Stomach (tissue), 9 donors: ENCODE data around the gene PROZ. TPM values are rescaled to one million over a fixed set of nuclear protein-coding genes. Genes with fewer than 3 reads are reported as not detected.

ENCODE experiments used
- DNase-seq, 2 donors: peaks; one replicate each; pipeline versions ENCODE4 v3.0.0 to v3.0.0-alpha.2; 2013 to 2019
- H3K27ac ChIP-seq, 5 donors: fragments of 200-600 bp in 4 of 5; sonication (generic) in 4 of 5; one replicate each; pipeline ENCODE4 v1.5.1; 2013 to 2019; ENCODE audit warnings: mild to moderate bottlenecking in 1 of 5, moderate library complexity in 1 of 5
- H3K27me3 ChIP-seq, 3 donors: fragments of 200-600 bp; sonication (generic); one replicate each; pipeline ENCODE4 v1.5.1; 2017 to 2019; ENCODE audit warnings: mixed run types in 1 of 3
- H3K36me3 ChIP-seq, 4 donors: fragments of 200-600 bp; sonication (generic); 1 replicate in 3 of 4; 2 replicates in 1 of 4; pipeline ENCODE4 v1.5.1; 2016 to 2019
- H3K4me1 ChIP-seq, 4 donors: fragments of 200-600 bp; sonication (generic); one replicate each; pipeline ENCODE4 v1.5.1; 2016 to 2019
- H3K4me3 ChIP-seq, 4 donors: fragments of 200-600 bp; sonication (generic) in 3 of 4; one replicate each; pipeline ENCODE4 v1.5.1; 2016 to 2019; ENCODE audit warnings: mild to moderate bottlenecking in 1 of 4
- H3K9me3 ChIP-seq, 4 donors: fragments of 200-600 bp; sonication (generic); one replicate each; pipeline ENCODE4 v1.5.1; 2016 to 2019
- CTCF ChIP-seq, 7 experiments: fragments of 450-650 bp in 4 of 7; fragments of 200-600 bp in 3 of 7; sonication (generic) in 3 of 7; IDR thresholded peaks; one replicate each; pipeline ENCODE4 v1.5.1; 2016 to 2019; ENCODE audit warnings: antibody characterized with exemption in 7 of 7, control low read depth in 2 of 7, mild to moderate bottlenecking in 1 of 7
- EP300 ChIP-seq: sonication (generic); formaldehyde crosslinking; IDR thresholded peaks from one replicate; pipeline ENCODE4 v1.6.1; 2017; ENCODE audit warnings: antibody characterized with exemption
- POLR2A ChIP-seq, 4 donors: fragments of 450-650 bp; IDR thresholded peaks; one replicate each; pipeline ENCODE4 v1.6.1; 2016; ENCODE audit warnings: antibody characterized with exemption in 4 of 4, control low read depth in 2 of 4, mild to moderate bottlenecking in 1 of 4, moderate library complexity in 1 of 4
- POLR2AphosphoS5 ChIP-seq, 3 donors: sonication (generic); formaldehyde crosslinking; IDR thresholded peaks; one replicate each; pipeline ENCODE4 v1.6.1; 2016; ENCODE audit warnings: antibody characterized with exemption in 3 of 3
- WGBS, 5 donors: extraction: QIAGEN DNeasy Blood & Tissue Kit in 3 of 5; methylation state at CpG; one replicate each; pipeline versions ENCODE4 v1.1.5 to v1.1.7; 2013 to 2018; 5-methylcytosine and 5-hydroxymethylcytosine counted together
- intact Hi-C: fragments of 100-400 bp; cut with DNase I; formaldehyde crosslinking; loops from one replicate; pipeline ENCODE4 v1.15.1; 2023; ENCODE audit warnings: low total_unique reads
- polyA plus RNA-seq, 3 donors: library from polyadenylated mRNA; stranded (reverse); fragments of 200-250 nt; gene quantifications; one replicate each; pipeline ENCODE4 v1.2.3, GENCODE V29; 2013
- total RNA-seq, 5 donors: library from RNA; depleted of rRNA; stranded (reverse); fragments of >200 nt; gene quantifications; one replicate each; pipeline versions ENCODE4 v1.1.0 to v1.2.3, GENCODE V29; 2014 to 2016
- donor health status: healthy with polysubstance abuse.
- donor health status: Bipolar disorder and iron deficiency.
- donor health status: healthy.

The PROZ gene
- total and polyA plus RNA-seq, 8 donors = 0.08 to 1.9 TPM; not detected in 6

DNA sequence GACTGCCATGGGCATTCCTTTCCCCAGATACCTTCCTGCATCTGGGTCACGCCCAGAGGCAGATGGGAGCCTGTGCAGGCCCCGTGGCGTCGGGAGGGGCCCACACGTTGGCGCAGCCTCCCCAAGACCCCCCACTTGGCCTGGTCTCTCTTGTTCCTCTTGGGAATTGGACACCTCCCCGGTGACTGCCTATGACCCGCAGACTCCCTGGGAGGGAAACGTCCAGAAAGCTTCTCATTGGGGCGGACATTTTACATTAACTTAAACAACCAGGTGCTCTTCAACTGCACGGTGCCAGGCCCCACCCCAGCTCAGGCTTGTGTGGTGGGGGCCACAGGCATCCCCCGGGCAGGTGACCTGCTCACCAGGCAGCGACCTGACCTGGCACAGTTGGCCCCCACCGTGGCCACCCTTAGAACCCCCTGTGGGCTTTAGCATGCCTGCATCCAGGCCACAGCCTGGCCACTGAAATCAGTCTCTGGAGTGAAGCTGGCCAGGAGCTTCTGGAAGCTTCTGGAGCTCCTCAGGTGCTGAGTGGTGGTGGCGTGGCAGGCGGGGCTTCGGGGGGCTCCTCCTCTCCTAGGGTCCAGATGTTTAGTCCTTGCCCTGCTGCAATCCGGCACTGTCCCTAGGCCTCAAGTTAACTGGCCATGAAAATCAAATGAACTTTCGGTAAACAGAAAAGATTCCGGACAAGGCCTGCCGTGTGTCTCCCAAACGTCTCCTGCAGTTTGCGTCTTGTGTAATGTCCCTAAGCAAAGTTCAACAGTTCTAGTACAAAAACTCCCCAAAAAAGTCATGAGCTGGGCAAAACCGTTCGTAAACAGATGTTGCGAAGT is 8.5 kb upstream of the PROZ start:
- Histone ChIP-seq H3K9me3 (no peaks in the 10 kb centered on the region), H3K4me3 (no peak overlapping the region), H3K36me3 (no peaks in the 10 kb centered on the region), H3K27me3 (peaks cover 0 to 16% (median 7%) of the 10 kb centered on the region in 3 donors), H3K4me1 (peaks cover 15 to 26% (median 20%) of the 10 kb centered on the region in 4 donors), H3K27ac (no peak overlapping the region)
- TF ChIP-seq EP300 (no peak), POLR2AphosphoS5 (IDR thresholded peaks at IDR 0.05) (no peak), POLR2A (IDR thresholded peaks at IDR 0.05) (no peak), CTCF (IDR thresholded peaks at IDR 0.05) (no peak)
- intact Hi-C loops = no loop called here
- no peak for DNase-seq
- WGBS, 5 donors = 87 to 90% (median 88%) methylated on average over 23 to 26 of the region's 26 CpGs

DNA sequence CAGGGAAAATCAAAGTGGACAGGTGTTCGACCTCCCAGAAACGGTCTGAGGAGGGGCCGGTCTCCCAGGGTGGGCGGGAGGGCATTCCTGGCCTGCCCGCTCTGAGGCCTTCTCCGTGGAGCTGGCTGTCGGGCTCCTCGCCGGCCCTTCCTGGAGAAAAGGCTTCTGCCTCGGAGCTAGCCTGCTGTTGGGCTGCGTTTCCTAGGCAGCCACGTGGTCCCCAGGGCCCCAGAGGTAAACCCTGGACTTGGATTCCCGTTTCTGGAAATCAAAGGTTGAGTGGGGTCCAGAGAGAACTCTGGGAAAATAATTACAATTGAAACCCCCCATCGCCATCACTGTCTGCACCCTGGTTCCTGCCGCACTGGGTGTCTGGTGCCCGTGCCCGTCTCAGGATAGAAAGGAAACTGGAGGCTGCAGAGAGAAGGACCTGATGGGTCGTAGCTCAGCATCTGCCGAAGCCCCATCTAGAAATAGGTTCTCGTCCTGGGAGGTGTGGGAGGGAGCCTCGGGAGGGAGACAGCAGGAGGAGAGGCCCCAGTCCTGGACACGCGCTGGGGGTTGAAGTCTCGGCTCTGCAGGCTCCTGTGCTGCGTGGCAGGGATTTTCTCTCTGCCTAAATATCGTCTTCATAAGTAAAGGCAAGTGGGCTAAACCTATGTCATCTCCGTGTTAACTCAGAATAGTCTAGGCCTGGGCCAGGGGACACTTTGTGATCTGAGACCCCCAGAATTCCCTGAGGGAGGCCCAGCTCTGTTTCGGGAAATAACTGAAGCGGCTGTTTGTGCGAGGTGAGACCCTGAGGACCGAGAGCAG is 7.7 kb upstream of the PROZ start:
- peaks cover 0 to 16% (median 7%) of the 10 kb centered on the region in 3 donors for H3K27me3 ChIP-seq
- H3K4me3 ChIP-seq = no peak overlapping the region
- H3K27ac ChIP-seq = no peak overlapping the region
- WGBS, 5 donors = 82 to 93% (median 90%) methylated on average over 28 to 31 of the region's 31 CpGs
- no peaks in the 10 kb centered on the region for H3K9me3 ChIP-seq
- no peak for TF ChIP-seq POLR2A (IDR thresholded peaks at IDR 0.05)
- TF ChIP-seq POLR2AphosphoS5 (IDR thresholded peaks at IDR 0.05) = no peak
- TF ChIP-seq CTCF (IDR thresholded peaks at IDR 0.05) = no peak
- TF ChIP-seq EP300 = no peak
- DNase-seq = no peak
- H3K36me3 ChIP-seq = no peaks in the 10 kb centered on the region
- intact Hi-C loops = no loop called here
- H3K4me1 ChIP-seq = peaks cover 15 to 26% (median 20%) of the 10 kb centered on the region in 4 donors

DNA sequence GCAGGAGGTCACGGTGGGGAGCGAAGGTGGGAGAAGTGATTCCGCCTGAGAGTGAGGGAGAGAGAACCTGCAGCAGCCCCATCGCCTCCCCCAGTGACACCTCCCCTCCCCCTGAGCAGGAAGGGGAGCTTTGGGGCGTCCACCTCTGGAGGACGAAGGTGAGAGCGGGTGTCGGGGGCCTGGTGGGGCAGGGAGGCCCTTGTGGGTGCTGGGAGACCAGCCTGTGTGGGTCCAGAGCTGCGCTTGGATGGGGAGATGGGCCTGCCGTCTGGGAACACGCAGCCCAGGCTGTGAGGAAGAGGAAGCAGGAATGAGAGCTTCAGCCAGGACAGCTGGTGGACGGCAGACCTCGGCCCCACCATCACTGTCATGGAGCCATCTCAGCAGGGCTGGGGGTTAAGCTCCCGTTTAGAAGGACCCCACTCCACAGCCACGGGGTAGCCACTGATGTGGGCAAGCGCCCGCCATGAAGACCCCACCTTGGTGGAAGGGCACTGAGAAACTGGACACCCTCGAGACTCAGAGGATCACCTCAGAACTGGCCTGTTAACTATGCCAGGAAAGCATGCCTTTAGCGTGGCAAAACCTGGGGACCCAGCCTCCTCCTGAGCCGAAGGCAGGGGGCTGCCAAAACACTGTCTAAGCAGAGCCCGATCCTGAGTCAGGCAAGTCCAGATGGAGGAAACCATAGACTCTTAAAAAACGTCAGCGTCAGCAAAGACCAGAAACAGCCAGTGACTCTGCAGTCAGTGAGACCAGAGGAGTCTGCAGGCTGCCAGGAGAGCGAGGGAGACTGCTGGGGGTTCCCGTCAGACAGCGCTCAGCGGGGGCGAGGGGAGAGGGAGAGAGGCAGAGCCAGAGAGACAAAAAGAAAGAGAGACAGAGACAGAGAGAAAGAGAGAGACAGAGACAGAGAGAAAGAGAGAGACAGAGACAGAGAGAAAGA is 6.4 kb upstream of the PROZ start:
- Histone ChIP-seq H3K27me3 (peaks cover 0 to 16% (median 7%) of the 10 kb centered on the region in 3 donors), H3K4me1 (peaks cover 15 to 26% (median 20%) of the 10 kb centered on the region in 4 donors), H3K27ac (peak overlapping the region in 1 of 5 donors; percentile 77), H3K4me3 (peak overlapping the region in 2 of 4 donors; percentile 41 to 58), H3K9me3 (no peaks in the 10 kb centered on the region), H3K36me3 (no peaks in the 10 kb centered on the region)
- TF ChIP-seq POLR2A (IDR thresholded peaks at IDR 0.05) = no peak
- TF ChIP-seq CTCF (IDR thresholded peaks at IDR 0.05) = no peak
- no peak for TF ChIP-seq EP300
- no peak for TF ChIP-seq POLR2AphosphoS5 (IDR thresholded peaks at IDR 0.05)
- 64 to 79% (median 74%) methylated on average over 26 to 28 of the region's 28 CpGs for WGBS, 5 donors
- intact Hi-C loops = no loop called here
- peak in 1 of 2 donors; percentile 63 for DNase-seq

DNA sequence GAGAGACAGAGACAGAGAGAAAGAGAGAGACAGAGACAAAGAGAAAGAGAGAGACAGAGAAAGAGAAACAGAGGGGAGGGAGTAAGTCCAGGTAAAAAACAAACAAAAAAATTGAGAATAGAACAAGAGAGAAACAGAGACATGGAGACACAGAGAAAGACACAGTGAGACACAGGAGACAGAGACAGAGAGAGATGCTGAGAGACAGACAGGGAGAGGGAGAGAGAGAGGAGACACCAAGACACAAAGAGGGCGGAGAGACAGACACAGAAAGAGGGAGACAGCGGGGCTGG is 5.8 kb upstream of the PROZ start:
- H3K4me3 ChIP-seq = peak overlapping the region; percentile 37 to 58 (median 42)
- no peak for TF ChIP-seq POLR2AphosphoS5 (IDR thresholded peaks at IDR 0.05)
- TF ChIP-seq EP300 = no peak
- TF ChIP-seq POLR2A (IDR thresholded peaks at IDR 0.05) = no peak
- TF ChIP-seq CTCF (IDR thresholded peaks at IDR 0.05) = no peak
- intact Hi-C loops = no loop called here
- H3K4me1 ChIP-seq = peaks cover 15 to 26% (median 20%) of the 10 kb centered on the region in 4 donors
- DNase-seq = no peak
- peak overlapping the region in 3 of 5 donors; percentile 77 to 89 (median 83) for H3K27ac ChIP-seq
- 30 to 58% (median 34%) methylated on average over 2 of the region's 2 CpGs for WGBS, 5 donors
- no peaks in the 10 kb centered on the region for H3K9me3 ChIP-seq
- peaks cover 0 to 16% (median 7%) of the 10 kb centered on the region in 3 donors for H3K27me3 ChIP-seq
- H3K36me3 ChIP-seq = no peaks in the 10 kb centered on the region
